ENCODE measurements around the gene WDR17.

DNA sequence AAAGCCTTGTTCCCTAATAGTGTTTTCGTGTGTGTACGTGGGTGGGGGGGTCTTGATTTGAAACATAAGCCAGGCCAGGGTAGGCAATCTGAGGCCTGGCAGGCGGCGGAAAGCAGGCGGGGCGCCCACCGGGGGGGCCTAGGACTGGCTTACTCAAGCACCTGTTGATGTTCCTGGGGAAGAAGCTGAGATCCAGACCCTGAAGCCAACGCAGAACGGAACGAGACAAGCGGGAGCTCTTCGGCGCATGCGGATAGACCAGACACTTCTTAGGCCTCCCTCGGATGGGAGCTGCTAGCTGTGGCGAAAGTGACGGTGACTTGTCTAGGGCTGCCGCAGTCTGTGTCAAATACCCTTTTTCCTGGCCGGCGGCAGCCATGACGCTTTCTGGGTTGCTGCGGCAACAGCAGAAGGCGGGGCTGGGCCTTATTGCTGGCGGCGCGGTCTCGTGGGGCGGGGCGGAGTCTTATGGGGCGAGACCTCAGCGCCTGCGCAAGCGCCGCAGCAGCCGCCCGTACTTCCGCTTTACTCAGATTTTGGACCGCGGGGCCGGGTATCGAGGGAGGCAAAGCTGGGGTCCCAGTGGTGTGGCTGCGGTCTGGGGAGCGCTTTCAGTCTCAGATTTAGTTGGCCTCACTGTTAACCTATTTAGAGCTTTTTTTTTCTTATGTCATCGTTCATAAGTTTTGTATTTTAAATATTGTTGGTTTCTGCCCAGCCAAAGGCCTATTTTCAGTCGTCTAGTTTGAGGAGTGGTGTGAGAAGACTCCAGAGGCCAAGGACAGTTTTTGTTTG is 129.7 kb downstream of the WDR17 start, which contains the start of gene SPATA4:
- TF ChIP-seq, protein P1, sequence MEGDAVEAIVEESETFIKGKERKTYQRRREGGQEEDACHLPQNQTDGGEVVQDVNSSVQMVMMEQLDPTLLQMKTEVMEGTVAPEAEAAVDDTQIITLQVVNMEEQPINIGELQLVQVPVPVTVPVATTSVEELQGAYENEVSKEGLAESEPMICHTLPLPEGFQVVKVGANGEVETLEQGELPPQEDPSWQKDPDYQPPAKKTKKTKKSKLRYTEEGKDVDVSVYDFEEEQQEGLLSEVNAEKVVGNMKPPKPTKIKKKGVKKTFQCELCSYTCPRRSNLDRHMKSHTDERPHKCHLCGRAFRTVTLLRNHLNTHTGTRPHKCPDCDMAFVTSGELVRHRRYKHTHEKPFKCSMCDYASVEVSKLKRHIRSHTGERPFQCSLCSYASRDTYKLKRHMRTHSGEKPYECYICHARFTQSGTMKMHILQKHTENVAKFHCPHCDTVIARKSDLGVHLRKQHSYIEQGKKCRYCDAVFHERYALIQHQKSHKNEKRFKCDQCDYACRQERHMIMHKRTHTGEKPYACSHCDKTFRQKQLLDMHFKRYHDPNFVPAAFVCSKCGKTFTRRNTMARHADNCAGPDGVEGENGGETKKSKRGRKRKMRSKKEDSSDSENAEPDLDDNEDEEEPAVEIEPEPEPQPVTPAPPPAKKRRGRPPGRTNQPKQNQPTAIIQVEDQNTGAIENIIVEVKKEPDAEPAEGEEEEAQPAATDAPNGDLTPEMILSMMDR (IDR thresholded peaks at IDR 0.05; ENCODE audit: insufficient read depth, low read depth, low read length): no peak
- TF ChIP-seq EZH2 (IDR thresholded peaks at IDR 0.05; ENCODE audit: insufficient read depth, low read length): no peak
